ENCODE measurements around the gene FTH1. TPM values are rescaled to one million over a fixed set of nuclear protein-coding genes. Genes with fewer than 3 reads are reported as not detected.

The FTH1 gene
- total RNA-seq, 1 donor, result 708 TPM

DNA sequence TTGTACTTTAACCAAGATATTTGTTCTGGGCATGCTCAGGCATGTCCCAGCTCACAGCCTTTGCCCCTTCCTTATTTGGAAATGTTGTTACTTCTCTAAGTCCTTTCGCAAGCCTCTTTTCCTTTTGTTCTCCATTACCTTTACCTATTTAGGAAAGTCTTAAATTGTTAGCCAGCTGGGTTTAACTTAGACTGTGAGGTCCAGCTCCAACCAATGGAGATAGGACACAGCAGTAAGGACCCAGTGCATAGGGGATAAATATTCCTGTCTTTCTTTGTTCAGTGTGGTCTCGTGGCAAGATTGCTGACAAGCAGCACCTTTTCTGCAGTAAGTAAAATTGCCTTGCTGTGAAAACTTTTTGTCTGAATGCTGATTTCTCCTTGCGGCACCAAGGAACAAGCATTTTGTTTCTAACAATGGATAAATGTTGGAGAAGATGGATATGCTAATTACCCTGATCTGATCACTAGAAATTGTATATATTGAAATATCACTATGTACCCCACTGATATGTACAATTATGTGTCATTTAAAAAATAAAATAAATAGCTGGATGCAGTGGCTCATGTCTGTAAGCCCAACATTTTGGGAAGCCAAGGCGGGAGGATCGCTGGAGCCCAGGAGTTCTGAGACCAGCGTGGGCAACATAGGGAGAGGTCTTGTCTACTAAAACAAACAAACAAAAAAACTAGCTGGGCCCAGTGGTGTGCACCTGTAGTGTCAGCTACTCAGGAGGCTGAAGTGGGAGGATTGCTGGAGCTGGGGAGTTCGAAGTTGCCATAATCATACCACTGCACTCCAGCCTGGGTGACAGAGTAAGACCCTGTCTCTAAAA, 31.9 kb upstream of the FTH1 start:
- H3K4me3 ChIP-seq (ENCODE audit: low read depth, low read length), result no peak overlapping the region
- TF ChIP-seq, protein P1, sequence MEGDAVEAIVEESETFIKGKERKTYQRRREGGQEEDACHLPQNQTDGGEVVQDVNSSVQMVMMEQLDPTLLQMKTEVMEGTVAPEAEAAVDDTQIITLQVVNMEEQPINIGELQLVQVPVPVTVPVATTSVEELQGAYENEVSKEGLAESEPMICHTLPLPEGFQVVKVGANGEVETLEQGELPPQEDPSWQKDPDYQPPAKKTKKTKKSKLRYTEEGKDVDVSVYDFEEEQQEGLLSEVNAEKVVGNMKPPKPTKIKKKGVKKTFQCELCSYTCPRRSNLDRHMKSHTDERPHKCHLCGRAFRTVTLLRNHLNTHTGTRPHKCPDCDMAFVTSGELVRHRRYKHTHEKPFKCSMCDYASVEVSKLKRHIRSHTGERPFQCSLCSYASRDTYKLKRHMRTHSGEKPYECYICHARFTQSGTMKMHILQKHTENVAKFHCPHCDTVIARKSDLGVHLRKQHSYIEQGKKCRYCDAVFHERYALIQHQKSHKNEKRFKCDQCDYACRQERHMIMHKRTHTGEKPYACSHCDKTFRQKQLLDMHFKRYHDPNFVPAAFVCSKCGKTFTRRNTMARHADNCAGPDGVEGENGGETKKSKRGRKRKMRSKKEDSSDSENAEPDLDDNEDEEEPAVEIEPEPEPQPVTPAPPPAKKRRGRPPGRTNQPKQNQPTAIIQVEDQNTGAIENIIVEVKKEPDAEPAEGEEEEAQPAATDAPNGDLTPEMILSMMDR (IDR thresholded peaks at IDR 0.05; ENCODE audit: insufficient read depth, low read depth, low read length), result no peak
- peak; percentile 51 for DNase-seq (ENCODE audit: low read depth)

DNA sequence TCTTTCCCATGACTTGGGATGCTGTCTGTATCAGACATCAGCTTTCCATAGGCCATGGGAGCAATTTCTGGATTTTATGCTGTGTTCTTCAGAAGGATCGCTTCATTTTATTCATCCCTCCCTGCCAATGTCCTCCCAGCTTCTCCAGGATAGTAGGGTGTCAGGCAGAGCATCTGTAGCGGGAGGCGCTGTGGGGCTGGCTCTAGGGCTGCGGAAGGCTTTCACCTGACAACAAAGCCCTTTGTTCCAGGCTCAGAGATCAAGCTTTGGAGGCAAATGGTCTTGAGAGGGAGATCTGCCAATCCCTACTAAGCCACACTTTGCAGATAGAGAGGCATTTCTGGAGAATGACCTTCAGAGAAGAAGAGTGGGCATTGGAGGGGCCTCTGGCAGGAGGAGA, 29.5 kb upstream of the FTH1 start:
- no peak for DNase-seq (ENCODE audit: low read depth)
- H3K4me3 ChIP-seq (ENCODE audit: low read depth, low read length), result no peak overlapping the region
- TF ChIP-seq, protein P1 (IDR thresholded peaks at IDR 0.05; ENCODE audit: insufficient read depth, low read depth, low read length), result no peak

DNA sequence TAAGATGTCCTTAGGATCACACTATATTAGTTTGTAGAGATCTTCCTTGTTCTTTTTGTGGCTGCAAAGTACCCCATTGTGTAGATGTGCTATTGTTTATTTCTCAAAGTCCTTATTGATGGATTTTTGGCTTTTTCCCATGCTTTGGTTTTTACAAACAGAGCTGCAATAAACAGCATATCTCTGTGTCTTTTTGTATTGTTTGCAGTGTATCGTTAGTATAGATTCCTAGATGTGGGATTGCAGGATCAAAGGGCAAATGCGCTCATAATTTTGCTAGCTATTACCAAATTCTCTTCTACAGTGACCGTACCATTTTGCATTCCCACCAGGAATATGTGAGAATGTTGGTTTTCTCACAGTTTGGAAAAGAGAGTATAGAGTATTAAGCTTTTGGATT, 27.5 kb upstream of the FTH1 start:
- H3K4me3 ChIP-seq (ENCODE audit: low read depth, low read length), result no peak overlapping the region
- TF ChIP-seq, protein P1 (IDR thresholded peaks at IDR 0.05; ENCODE audit: insufficient read depth, low read depth, low read length), result no peak
- no peak for DNase-seq (ENCODE audit: low read depth)

DNA sequence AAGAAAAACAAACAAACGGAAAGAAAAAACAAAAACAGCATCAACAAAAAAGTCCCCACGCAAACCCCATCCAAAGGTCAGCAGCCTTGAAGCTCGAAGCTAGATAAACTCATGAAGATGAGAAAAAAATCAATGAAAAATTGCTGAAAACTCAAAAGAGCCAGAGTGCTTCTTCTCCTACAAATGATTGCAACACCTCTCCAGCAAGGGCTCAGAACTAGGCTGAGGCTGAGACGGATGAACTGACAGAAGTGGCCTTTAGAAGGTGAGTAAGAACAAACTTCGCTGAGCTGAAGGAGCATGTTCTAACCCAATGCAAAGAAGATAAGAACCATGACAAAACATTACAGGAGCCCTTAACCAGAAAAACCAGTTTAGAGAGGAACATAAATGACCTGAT, 18.4 kb upstream of the FTH1 start:
- DNase-seq (ENCODE audit: low read depth), result no peak
- TF ChIP-seq, protein P1 (IDR thresholded peaks at IDR 0.05; ENCODE audit: insufficient read depth, low read depth, low read length), result no peak

DNA sequence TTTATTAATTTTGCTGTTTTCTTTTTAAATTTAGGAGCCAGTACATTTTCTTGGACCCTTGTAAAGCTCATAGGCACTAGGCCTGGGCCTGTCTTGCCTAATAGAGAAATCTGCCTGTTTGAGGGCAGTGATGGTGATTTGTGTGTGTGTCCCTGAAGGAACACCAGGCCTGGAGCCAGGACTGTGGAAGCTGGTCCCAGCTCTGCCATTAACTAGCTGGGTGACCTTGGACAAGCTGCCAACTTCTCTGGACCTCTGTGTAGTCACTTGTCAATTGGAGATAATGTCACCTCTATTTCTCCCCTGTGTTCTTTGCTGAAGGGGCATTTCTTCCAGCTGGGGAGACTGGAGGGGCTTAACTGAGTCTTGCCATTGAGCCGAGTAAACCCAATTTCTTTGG, 16.0 kb upstream of the FTH1 start:
- TF ChIP-seq, protein P1 (IDR thresholded peaks at IDR 0.05; ENCODE audit: insufficient read depth, low read depth, low read length), result no peak
- DNase-seq (ENCODE audit: low read depth), result no peak
- no peak overlapping the region for H3K4me3 ChIP-seq (ENCODE audit: low read depth, low read length)

More for the DNA sequence above, 18.4 kb upstream of the FTH1 start:
- H3K4me3 ChIP-seq (ENCODE audit: low read depth, low read length), result no peak overlapping the region

DNA sequence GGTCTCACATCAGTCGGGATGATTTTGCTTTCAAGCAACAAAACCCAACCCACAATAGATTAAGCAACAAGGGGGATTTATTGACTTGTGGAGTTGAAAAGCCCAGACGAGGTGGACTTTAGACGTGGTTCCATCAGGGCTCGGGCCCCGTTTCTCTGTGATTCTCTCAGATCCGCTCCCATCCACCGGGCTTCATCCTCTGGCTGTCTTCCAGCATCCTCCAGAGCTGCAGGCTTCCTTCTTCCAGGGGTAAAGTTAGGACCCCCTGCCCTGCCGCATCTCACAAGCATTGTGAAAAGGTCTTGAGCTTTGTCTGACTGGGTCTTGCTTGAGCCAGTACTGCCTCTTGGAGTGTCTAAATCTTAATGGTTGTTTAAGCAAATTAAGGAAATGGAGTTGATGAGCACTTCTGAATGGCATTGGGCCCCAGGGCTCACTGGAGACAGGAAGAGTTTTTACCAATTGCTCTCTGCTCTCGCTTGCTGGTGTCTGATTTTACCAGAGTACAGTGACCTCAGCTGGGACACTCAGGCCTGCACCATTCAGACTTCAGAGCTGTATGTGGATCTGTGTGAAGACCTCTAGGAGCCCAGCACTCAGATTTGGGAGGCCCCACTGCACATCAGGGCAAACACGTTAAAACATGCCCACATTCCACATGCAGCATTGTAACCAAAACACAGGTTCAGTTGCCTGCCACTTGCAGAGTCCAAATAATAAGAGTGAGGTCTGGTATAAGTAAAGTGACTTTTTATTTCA, 13.5 kb upstream of the FTH1 start:
- DNase-seq (ENCODE audit: low read depth), result no peak

More for the DNA sequence above, 13.5 kb upstream of the FTH1 start:
- no peak overlapping the region for H3K4me3 ChIP-seq (ENCODE audit: low read depth, low read length)
- TF ChIP-seq, protein P1 (IDR thresholded peaks at IDR 0.05; ENCODE audit: insufficient read depth, low read depth, low read length), result no peak

All from fibroblast of villous mesenchyme (primary cell).